Activated CD8-positive, alpha-beta memory T cell treated with anti-CD3 and anti-CD28 coated beads for 24 hours (primary cell): ENCODE measurements around the gene CHIA.

ENCODE experiments used
- DNase-seq: peaks from one replicate; pipeline ENCODE4 v3.0.0-alpha.2; 2020

CHIA gene

GRCh38 chr1:111369645-111370044, 79.0 kb downstream of the CHIA start:
- no peak for DNase-seq
